Measurements from ENCODE around the gene CSHL1.
A peak's percentile ranks its signal among the peaks of the same experiment; 100 is the strongest.

The CSHL1 gene

DNA sequence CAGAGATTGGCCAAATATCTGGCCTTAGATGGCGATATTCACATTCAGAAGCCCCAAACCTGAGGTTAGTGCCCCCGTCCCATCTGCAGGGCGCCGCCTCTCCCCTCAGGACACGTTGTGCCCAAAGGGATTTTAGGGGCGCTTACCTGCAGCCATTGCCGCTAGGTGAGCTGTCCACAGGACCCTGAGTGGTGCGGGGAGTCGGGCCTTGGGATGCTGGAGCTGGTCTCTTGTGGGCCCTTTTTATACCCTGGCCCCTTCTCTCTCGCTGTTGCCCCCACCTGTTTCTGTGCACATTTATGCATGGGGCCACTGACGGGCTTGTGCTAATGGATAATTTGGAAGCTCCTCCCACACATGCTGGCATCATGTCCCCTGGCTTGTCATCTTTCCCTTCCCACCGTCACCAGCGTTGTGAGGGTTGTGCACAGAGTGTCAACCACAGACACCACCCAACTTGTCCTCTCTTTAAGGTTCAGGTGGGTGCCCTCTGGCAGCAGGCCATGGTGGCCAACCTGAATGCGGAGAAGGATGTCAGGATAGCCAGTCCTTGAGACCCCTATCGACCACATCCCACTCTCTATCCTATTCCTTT, at the start of gene CSHL1:
Gene CSHL1 (minus strand): TSS at position 218 of the 595 bp plus-strand sequence. CDS start 62 bp downstream, at position 156.
- Mint-ChIP-seq H3K9me3 (no peaks in the 10 kb centered on the region), H3K4me1 (peaks cover 42% of the 10 kb centered on the region), H3K27ac (no peak within 1 kb of the TSS), H3K36me3 (no peaks in the 10 kb centered on the region), H3K4me3 (no peak within 1 kb of the TSS), H3K27me3 (peaks cover 8% of the 10 kb centered on the region)
- no peak for ATAC-seq

DNA sequence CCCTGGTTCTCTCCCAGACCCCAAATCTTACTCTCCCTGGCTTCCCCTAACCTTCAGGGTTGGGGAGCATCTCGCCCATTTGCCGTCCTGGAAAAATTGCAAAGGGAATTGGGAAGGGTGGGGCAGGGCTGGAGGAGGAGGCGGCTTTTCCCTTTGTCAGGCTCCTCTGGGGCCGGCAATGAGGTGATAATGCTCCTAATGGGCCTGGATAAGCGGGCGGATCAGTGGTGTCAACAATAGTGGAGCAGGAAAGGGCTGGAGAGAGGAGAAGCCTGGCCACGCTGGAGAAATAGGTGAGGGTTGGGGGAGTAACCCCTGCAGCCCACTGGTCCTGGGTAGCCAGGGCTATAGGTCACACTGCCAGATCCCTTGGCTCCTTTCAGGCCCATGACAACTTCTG, 49.4 kb upstream of the CSHL1 start:
- H3K4me1 Mint-ChIP-seq, result peaks cover 17% of the 10 kb centered on the region
- H3K27me3 Mint-ChIP-seq, result no peaks in the 10 kb centered on the region
- ATAC-seq, result no peak
- no peak overlapping the region for H3K27ac Mint-ChIP-seq
- no peaks in the 10 kb centered on the region for H3K9me3 Mint-ChIP-seq
- no peak overlapping the region for H3K4me3 Mint-ChIP-seq
- H3K36me3 Mint-ChIP-seq, result no peaks in the 10 kb centered on the region

DNA sequence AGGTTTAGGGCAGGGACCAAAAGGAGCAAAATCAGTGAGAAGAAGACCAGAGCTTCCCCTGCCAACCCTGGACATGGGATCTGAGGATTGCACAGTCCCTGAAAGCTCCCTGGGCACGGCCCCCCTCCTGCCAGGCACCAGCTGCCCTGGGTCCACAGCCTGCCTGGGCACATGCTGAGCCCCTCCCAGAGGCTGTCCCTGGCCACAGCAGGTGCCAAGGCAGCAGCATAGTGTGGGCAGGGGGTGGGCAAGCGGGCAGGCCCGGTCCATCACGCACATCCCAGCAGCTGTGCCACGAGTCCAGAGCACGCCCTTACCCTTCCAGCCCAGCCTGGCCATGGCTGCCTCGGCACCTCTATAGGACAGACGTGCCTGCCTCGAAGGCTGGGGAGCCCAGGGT, 48.9 kb upstream of the CSHL1 start:
- peaks cover 17% of the 10 kb centered on the region for H3K4me1 Mint-ChIP-seq
- no peaks in the 10 kb centered on the region for H3K27me3 Mint-ChIP-seq
- no peaks in the 10 kb centered on the region for H3K36me3 Mint-ChIP-seq
- no peak overlapping the region for H3K27ac Mint-ChIP-seq
- no peak for ATAC-seq
- H3K4me3 Mint-ChIP-seq, result no peak overlapping the region
- no peaks in the 10 kb centered on the region for H3K9me3 Mint-ChIP-seq

DNA sequence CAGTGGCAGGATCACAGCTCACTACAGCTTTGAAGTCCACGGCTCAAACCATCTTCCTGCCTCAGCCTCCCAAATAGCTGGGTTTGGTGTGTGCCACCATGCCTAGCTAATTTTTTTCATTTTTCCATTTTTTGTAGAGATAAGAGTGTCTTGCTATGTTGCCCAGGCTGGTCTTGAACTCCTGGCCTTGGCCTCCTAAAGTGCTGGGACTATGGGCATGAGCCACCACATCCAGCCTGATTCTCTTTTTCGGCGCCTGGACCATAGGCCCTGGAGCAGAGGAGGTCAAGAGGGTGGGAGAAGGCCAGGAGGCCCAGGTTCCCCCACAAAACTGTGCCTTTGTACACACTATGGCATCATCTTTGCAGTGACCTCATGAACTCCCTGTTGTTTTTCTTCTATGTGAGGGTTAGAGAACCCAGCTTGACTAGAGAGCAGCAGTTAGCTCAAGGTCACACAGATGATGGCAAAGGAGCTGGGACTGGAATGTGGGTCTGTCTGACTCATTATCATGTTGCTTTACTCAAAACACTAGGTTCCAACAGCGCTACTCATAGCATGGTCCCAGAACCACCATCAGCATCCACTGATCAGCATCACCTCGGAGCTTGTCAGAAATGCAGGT, 45.4 kb upstream of the CSHL1 start:
- Mint-ChIP-seq H3K27me3 (no peaks in the 10 kb centered on the region), H3K36me3 (no peaks in the 10 kb centered on the region), H3K4me3 (no peak overlapping the region), H3K9me3 (no peaks in the 10 kb centered on the region), H3K4me1 (peaks cover 36% of the 10 kb centered on the region), H3K27ac (peak overlapping the region; percentile 88)
- ATAC-seq, result no peak

DNA sequence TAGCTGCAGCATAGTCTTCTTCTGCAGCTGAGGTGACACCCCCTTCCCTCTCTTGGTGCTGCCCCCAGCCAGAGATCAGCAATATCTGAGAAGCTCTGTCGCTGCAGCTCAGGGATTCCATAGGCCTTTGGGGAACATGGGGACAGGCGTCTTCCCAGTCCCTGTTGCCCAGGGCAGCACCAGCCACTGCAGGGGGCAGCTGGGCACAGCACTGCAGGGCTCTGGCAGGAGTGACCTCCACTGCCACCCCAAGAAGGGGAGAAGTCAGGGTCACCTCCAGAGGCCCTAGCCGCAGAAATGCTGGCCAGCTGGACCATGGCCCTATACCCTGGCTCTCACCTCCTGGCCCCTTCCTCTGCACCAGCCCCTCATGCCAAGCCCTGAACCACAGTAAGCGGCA, 44.7 kb upstream of the CSHL1 start:
- H3K4me3 Mint-ChIP-seq, result no peak overlapping the region
- no peaks in the 10 kb centered on the region for H3K9me3 Mint-ChIP-seq
- peaks cover 35% of the 10 kb centered on the region for H3K4me1 Mint-ChIP-seq
- H3K36me3 Mint-ChIP-seq, result no peaks in the 10 kb centered on the region
- H3K27me3 Mint-ChIP-seq, result no peaks in the 10 kb centered on the region
- ATAC-seq, result no peak
- H3K27ac Mint-ChIP-seq, result peak overlapping the region; percentile 88

DNA sequence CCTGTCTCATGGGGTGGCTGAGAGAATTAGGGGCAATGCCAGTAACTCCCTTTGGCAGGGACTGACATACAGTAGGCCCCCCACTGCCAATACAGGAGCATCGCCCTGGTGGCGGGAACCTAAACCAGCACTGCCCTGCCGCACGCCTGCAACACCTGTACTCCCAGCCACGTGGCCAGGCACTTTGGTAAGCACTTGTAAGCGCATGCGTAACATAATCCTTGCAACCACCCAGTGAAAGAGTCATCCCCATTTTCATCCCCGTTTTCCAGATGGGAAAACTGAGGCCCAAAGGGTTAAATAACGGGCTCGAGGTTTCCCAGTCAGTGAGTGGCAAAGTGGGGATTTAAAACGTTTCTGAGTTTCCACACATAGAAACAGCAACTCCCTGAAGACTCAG, 44.2 kb upstream of the CSHL1 start:
- H3K27me3 Mint-ChIP-seq, result no peaks in the 10 kb centered on the region
- no peaks in the 10 kb centered on the region for H3K9me3 Mint-ChIP-seq
- ATAC-seq, result no peak
- H3K36me3 Mint-ChIP-seq, result no peaks in the 10 kb centered on the region
- peaks cover 36% of the 10 kb centered on the region for H3K4me1 Mint-ChIP-seq
- no peak overlapping the region for H3K4me3 Mint-ChIP-seq
- H3K27ac Mint-ChIP-seq, result peak overlapping the region; percentile 88

DNA sequence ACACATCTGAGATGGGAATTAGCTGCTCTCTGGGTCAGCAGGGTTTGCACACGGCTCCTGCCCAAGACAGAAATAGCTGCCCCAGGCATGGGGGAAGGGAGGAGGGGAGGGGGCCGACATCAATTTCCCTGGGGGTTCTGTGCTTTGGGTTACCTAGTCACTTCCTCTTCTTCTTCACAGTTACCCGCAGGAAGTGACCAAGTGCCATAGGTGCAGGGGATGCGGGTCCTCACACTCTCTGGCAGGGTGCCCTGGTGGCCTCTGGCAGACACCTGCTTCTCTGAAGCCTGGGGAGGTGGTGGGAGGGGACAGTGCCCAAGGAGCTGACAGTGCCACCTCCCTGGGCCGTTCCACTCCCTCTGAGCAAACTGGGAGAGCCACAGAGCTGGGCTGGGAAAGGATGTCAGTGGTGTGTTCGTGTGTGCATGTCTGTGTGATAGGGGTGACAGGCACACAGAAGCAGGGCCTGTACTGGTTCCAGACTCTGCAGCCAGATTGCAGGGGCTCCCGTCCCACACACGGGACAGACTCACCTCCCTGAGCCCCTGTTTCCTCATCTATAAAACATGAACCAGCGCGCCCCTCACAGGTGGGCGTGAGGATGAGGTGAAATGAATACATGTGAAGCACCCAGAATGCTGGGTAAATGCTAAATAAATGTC, 43.5 kb upstream of the CSHL1 start:
- Mint-ChIP-seq H3K36me3 (no peaks in the 10 kb centered on the region), H3K4me1 (peaks cover 39% of the 10 kb centered on the region), H3K9me3 (no peaks in the 10 kb centered on the region), H3K27me3 (no peaks in the 10 kb centered on the region), H3K4me3 (peak overlapping the region; percentile 68), H3K27ac (peak overlapping the region; percentile 88)
- peak; percentile 84 for ATAC-seq

DNA sequence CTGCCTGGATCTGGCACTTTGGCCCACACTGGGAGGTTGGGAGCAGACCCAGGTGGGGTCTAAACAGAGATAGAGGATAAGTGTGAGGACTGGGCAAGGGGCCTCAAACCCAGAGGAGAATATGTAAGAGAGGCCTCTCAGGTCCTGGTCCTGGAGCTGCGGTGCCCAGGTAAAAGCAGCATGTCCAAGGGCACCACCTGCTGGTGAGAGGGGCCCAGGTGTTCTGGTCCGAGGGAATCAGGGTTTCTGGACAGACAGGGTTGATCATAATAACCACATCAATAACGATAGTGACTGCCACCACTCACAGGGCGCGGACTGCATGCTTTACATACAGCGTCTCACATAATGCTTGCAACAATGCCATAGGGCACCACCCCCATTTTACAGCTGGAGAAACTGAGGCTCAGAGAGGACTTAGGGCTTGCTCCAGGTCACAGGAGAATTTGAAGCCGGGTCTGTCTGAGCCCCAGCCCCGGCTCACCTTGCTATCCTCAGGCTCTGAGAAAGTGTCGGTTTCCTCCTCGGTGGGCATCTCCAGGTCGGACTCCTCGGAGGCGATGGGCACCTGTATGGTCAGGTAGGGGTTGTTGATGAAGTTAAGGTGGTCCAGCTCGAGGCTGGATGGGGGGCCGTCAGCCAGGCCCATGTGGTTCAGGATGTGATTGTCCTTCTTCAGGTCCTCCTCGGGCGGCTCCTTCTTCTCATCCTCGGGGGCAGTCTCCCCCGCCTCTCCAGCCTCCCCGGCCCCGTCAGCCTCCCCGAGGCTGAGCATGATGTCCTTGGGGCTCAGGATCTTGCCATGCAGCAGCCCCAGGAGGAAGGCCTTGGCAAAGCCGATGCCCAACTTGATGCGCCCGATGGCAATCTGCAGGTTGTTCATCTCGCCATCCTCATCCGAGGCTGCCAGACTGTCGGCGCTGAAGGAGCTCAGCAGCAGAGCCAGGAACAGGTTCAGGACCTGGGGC, 40.2 kb upstream of the CSHL1 start:
- no peaks in the 10 kb centered on the region for H3K9me3 Mint-ChIP-seq
- peaks cover 59% of the 10 kb centered on the region for H3K4me1 Mint-ChIP-seq
- no peaks in the 10 kb centered on the region for H3K36me3 Mint-ChIP-seq
- no peaks in the 10 kb centered on the region for H3K27me3 Mint-ChIP-seq
- H3K27ac Mint-ChIP-seq, result peak overlapping the region; percentile 30
- H3K4me3 Mint-ChIP-seq, result no peak overlapping the region
- no peak for ATAC-seq

DNA sequence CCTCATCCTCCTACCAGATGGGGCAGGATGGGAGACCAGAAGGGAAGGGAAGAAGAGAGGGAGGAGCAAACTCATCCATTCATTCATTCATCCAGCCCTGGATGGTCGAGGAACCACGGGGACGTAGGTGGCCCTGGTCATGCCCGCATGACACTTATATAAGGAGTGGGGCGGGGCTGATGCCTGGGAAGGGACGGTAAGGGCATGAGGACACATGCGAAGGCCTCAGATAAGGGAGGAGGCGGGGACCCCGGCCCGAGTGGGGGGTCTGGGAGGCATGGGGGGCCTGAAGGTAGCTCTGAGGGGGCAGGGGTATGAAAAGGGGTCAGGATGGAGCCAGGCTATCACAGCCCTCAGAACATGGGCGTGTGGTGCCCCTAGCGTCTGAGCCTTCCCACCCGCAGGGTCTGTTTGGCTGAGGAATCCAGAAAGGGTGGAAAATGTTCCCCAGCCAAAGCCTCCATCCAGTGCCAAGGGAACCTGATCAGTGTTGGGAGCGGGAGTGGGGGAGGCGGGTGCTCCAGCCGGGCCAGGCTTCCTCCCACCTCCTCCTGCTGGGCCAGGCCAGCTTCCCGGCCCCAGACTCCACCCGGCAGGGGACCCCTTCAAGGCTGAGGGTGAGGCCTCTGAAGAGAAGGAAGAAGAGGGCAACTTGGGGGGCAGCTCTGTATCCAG, 38.7 kb upstream of the CSHL1 start:
- no peaks in the 10 kb centered on the region for H3K27me3 Mint-ChIP-seq
- H3K9me3 Mint-ChIP-seq, result no peaks in the 10 kb centered on the region
- no peak for ATAC-seq
- H3K4me1 Mint-ChIP-seq, result peaks cover 70% of the 10 kb centered on the region
- H3K4me3 Mint-ChIP-seq, result no peak overlapping the region
- H3K27ac Mint-ChIP-seq, result peak overlapping the region; percentile 42
- no peaks in the 10 kb centered on the region for H3K36me3 Mint-ChIP-seq

DNA sequence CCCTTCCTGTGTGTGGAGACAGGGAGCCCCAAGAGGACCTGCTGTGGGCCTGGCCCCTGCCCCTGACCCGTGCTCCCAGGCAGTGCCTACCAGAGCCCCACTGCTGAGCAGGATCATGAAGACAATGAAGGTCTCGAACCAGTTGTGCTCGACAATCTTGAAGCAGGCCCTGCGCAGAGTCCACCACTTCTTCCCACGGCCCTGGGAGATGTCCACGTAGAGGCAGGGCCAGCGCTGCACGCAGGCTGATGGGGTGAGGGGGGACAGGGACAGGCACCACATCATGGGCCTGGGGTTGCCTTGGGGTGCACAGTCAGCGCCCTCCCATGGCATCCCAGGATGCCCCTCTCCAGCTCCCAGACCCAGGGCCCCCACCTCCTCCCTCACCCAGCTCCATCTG, 37.5 kb upstream of the CSHL1 start:
- no peaks in the 10 kb centered on the region for H3K36me3 Mint-ChIP-seq
- no peak for ATAC-seq
- H3K4me1 Mint-ChIP-seq, result peaks cover 70% of the 10 kb centered on the region
- H3K27me3 Mint-ChIP-seq, result no peaks in the 10 kb centered on the region
- H3K4me3 Mint-ChIP-seq, result no peak overlapping the region
- H3K27ac Mint-ChIP-seq, result peak overlapping the region; percentile 12
- H3K9me3 Mint-ChIP-seq, result no peaks in the 10 kb centered on the region

DNA sequence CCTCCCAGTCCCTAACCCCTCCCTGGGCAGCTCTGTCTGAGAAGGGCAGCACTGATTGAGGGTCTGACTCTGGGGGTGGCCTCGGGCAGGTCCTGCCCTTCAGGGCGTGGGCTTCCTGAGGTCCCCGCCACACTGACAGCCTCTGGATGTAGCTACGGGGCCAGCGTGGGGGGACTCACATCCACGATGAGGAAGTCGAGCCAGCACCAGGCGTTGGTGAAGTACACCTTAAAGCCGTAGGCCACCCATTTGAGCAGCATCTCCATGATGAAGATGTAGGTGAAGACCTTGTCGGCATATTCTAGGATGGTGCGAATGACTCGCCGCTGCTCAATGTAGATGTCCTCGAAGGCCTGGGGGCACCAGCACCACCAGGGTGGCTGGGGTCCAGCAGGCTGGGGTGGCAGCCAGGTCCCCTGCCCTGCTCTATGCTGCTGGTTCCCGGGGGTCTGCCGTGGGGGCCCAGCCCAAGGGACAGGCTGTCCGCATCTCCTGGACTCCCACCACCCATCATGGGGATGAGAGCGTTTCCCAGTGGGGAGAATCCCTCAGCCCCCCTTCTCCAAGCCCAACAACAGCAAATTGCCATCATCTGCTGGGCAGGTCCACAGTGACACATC, 36.8 kb upstream of the CSHL1 start:
- peaks cover 2% of the 10 kb centered on the region for H3K36me3 Mint-ChIP-seq
- peak overlapping the region; percentile 94 for H3K27ac Mint-ChIP-seq
- no peaks in the 10 kb centered on the region for H3K27me3 Mint-ChIP-seq
- H3K4me3 Mint-ChIP-seq, result no peak overlapping the region
- H3K9me3 Mint-ChIP-seq, result no peaks in the 10 kb centered on the region
- peaks cover 70% of the 10 kb centered on the region for H3K4me1 Mint-ChIP-seq
- no peak for ATAC-seq

DNA sequence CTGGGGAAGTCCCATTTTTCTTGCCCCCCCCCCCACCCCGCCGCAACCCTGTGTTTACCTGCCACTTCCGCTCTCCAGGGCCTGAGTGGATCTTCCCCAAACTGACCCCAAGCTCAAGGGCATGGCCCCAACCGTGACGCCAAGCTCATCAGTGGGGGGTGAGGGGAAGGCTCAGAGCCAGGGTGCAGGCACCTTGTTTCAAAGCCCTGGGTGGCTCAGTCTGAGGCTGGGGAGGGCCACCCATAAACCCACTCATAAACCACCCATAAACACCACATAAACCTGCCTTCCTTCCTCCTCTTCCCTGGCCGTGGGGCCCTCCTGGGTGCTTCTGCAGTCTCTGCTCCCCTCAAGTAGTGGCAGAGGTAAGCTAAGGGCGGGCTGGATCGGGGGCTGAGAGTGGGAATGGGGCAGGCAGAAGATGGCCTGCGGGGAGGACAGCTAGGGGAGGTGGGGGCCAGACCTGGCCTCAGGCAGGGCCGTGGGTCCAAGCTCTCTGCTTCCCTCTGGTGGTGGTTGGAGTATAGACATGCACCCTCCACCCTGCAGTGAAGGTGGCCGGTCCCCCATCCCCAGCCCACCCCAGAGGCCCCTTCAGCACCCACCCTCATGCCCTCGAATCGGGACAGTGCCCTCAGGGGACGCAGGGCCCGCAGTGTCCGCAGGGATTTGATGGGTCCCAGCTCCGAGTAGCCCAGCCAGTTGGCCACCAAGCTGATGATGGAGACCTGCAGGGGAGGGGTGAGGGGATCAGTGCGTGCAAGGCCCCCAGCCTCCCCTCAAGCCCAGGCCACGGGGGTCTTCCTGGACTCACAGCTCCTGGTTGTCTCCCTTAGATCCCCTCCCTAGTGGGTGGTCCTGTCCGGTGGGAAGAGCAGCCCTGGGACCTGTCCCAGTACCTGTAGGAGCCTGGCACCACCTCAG, 35.6 kb upstream of the CSHL1 start:
- Mint-ChIP-seq H3K36me3 (peaks cover 10% of the 10 kb centered on the region), H3K27ac (peak overlapping the region; percentile 94), H3K4me1 (peaks cover 73% of the 10 kb centered on the region), H3K27me3 (no peaks in the 10 kb centered on the region), H3K4me3 (peak overlapping the region; percentile 88), H3K9me3 (no peaks in the 10 kb centered on the region)
- ATAC-seq, result peak; percentile 88

DNA sequence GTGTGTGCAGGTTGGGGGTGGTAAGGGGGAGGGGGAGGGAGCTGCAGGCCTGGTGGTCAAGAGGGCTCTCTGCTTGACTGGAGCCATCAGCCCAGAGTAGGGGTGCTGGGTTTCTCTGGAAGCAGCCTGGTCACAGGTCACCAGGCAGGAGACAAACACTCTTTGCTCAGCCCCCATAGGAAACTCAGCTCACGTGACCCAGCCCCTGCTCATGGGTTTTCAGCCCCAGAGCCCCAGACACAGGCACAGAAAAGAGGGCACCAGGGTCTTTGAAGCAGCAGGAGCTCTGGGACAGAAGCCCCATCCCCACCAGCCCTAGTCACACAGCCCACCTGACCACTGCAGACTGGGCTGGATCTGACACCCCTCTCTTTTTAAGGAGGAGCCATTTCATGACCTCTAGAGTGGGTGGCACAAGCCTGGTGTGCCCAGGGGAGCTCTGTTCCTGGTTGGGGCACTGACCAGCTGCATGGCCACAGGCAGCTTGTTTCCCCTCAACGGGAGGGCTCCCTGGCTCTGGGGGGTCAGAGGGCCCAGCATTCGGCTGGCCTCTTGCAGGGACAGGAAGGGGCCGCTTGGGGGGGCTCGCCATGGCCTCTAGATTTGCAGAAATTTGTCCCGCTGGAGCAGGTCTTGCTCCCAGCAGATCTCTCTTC, 34.9 kb upstream of the CSHL1 start:
- Mint-ChIP-seq H3K4me3 (peak overlapping the region; percentile 88), H3K9me3 (no peaks in the 10 kb centered on the region), H3K27ac (peak overlapping the region; percentile 94), H3K27me3 (no peaks in the 10 kb centered on the region), H3K36me3 (peaks cover 15% of the 10 kb centered on the region), H3K4me1 (peaks cover 72% of the 10 kb centered on the region)
- peak; percentile 81 for ATAC-seq
